ENCODE data around the gene TPO.

TPO gene

GRCh38 chr2:1581965-1582625 is 168.8 kb downstream of the TPO start:
- Histone ChIP-seq H3K27ac (ENCODE audit: insufficient read depth in 1 of 2, low read depth in 1 of 2, low read length in 2 of 2, poor library complexity in 1 of 2, severe bottlenecking in 2 of 2) (no peak overlapping the region), H3K27me3 (replicated peaks in 2 of 5; ENCODE audit: control insufficient read depth in 4 of 5, insufficient read depth in 5 of 5, low read length in 4 of 5) (peaks cover 1 to 10% (median 5%) of the 10 kb centered on the region in 5 experiments), H3K9me3 (ENCODE audit: control extremely low read depth in 1 of 5, control insufficient read depth in 4 of 5, insufficient read depth in 2 of 5, low read depth in 1 of 5, low read length in 4 of 5) (no peaks in the 10 kb centered on the region), H3K4me3 (ENCODE audit: control insufficient read depth in 1 of 7, extremely low read depth in 1 of 7, insufficient read depth in 4 of 7, low read depth in 2 of 7, low read length in 6 of 7) (no peak overlapping the region), H3K36me3 (ENCODE audit: control insufficient read depth in 4 of 4, insufficient read depth in 4 of 4, low read length in 3 of 4) (no peaks in the 10 kb centered on the region), H3K4me1 (ENCODE audit: control extremely low read depth in 1 of 4, control insufficient read depth in 4 of 4, insufficient read depth in 4 of 4, low read length in 3 of 4) (no peaks in the 10 kb centered on the region)
- DNase-seq = no peak
- POLR2A ChIA-PET = no interaction called here
- CTCF ChIA-PET = no interaction called here
- WGBS (ENCODE audit: insufficient coverage) = 89% methylated on average over 9 of the region's 10 CpGs

- H3K4me3 ChIP-seq (ENCODE audit: control insufficient read depth in 1 of 7, extremely low read depth in 1 of 7, insufficient read depth in 4 of 7, low read depth in 2 of 7, low read length in 6 of 7) = no peak overlapping the region
- CTCF ChIA-PET = no interaction called here
- no peaks in the 10 kb centered on the region for H3K9me3 ChIP-seq (ENCODE audit: control extremely low read depth in 1 of 5, control insufficient read depth in 4 of 5, insufficient read depth in 2 of 5, low read depth in 1 of 5, low read length in 4 of 5)
- H3K27ac ChIP-seq (ENCODE audit: insufficient read depth in 1 of 2, low read depth in 1 of 2, low read length in 2 of 2, poor library complexity in 1 of 2, severe bottlenecking in 2 of 2) = no peak overlapping the region
- WGBS (ENCODE audit: insufficient coverage) = 89% methylated on average over 22 of the region's 22 CpGs
- POLR2A ChIA-PET = no interaction called here
- peaks cover 0 to 9% (median 5%) of the 10 kb centered on the region in 5 experiments for H3K27me3 ChIP-seq (replicated peaks in 2 of 5; ENCODE audit: control insufficient read depth in 4 of 5, insufficient read depth in 5 of 5, low read length in 4 of 5)
- no peak for DNase-seq
- H3K36me3 ChIP-seq (ENCODE audit: control insufficient read depth in 4 of 4, insufficient read depth in 4 of 4, low read length in 3 of 4) = no peaks in the 10 kb centered on the region
- H3K4me1 ChIP-seq (ENCODE audit: control extremely low read depth in 1 of 4, control insufficient read depth in 4 of 4, insufficient read depth in 4 of 4, low read length in 3 of 4) = no peaks in the 10 kb centered on the region
Observed at GRCh38 chr2:1582891-1583341, 169.7 kb downstream of the TPO start.

GRCh38 chr2:1584051-1584531 is 170.8 kb downstream of the TPO start:
- DNase-seq = no peak
- ChIA-PET POLR2A (no interaction called here), CTCF (no interaction called here)
- no peaks in the 10 kb centered on the region for H3K36me3 ChIP-seq (ENCODE audit: control insufficient read depth in 4 of 4, insufficient read depth in 4 of 4, low read length in 3 of 4)
- peaks cover 0 to under 1% (median 0%) of the 10 kb centered on the region in 4 experiments for H3K4me1 ChIP-seq (ENCODE audit: control extremely low read depth in 1 of 4, control insufficient read depth in 4 of 4, insufficient read depth in 4 of 4, low read length in 3 of 4)
- H3K27me3 ChIP-seq (replicated peaks in 2 of 5; ENCODE audit: control insufficient read depth in 4 of 5, insufficient read depth in 5 of 5, low read length in 4 of 5) = peaks cover 0 to 10% (median 5%) of the 10 kb centered on the region in 5 experiments
- H3K4me3 ChIP-seq (ENCODE audit: control insufficient read depth in 1 of 7, extremely low read depth in 1 of 7, insufficient read depth in 4 of 7, low read depth in 2 of 7, low read length in 6 of 7) = no peak overlapping the region
- 96% methylated on average over 19 of the region's 21 CpGs for WGBS (ENCODE audit: insufficient coverage)
- H3K27ac ChIP-seq (ENCODE audit: insufficient read depth in 1 of 2, low read depth in 1 of 2, low read length in 2 of 2, poor library complexity in 1 of 2, severe bottlenecking in 2 of 2) = no peak overlapping the region
- H3K9me3 ChIP-seq (ENCODE audit: control extremely low read depth in 1 of 5, control insufficient read depth in 4 of 5, insufficient read depth in 2 of 5, low read depth in 1 of 5, low read length in 4 of 5) = no peaks in the 10 kb centered on the region

GRCh38 chr2:1584691-1585485 is 171.6 kb downstream of the TPO start:
- POLR2A ChIA-PET = no interaction called here
- Histone ChIP-seq H3K4me1 (ENCODE audit: control extremely low read depth in 1 of 4, control insufficient read depth in 4 of 4, insufficient read depth in 4 of 4, low read length in 3 of 4) (peaks cover 0 to 2% (median 0%) of the 10 kb centered on the region in 4 experiments), H3K27me3 (replicated peaks in 2 of 5; ENCODE audit: control insufficient read depth in 4 of 5, insufficient read depth in 5 of 5, low read length in 4 of 5) (peaks cover 0 to 18% (median 5%) of the 10 kb centered on the region in 5 experiments), H3K9me3 (ENCODE audit: control extremely low read depth in 1 of 5, control insufficient read depth in 4 of 5, insufficient read depth in 2 of 5, low read depth in 1 of 5, low read length in 4 of 5) (no peaks in the 10 kb centered on the region), H3K4me3 (ENCODE audit: control insufficient read depth in 1 of 7, extremely low read depth in 1 of 7, insufficient read depth in 4 of 7, low read depth in 2 of 7, low read length in 6 of 7) (no peak overlapping the region), H3K36me3 (ENCODE audit: control insufficient read depth in 4 of 4, insufficient read depth in 4 of 4, low read length in 3 of 4) (no peaks in the 10 kb centered on the region), H3K27ac (ENCODE audit: insufficient read depth in 1 of 2, low read depth in 1 of 2, low read length in 2 of 2, poor library complexity in 1 of 2, severe bottlenecking in 2 of 2) (no peak overlapping the region)
- no peak for DNase-seq
- CTCF ChIA-PET = no interaction called here
- WGBS (ENCODE audit: insufficient coverage) = 86% methylated on average over 18 of the region's 18 CpGs

- Histone ChIP-seq H3K36me3 (ENCODE audit: control insufficient read depth in 4 of 4, insufficient read depth in 4 of 4, low read length in 3 of 4) (no peaks in the 10 kb centered on the region), H3K27me3 (replicated peaks in 2 of 5; ENCODE audit: control insufficient read depth in 4 of 5, insufficient read depth in 5 of 5, low read length in 4 of 5) (peaks cover 0 to 20% (median 5%) of the 10 kb centered on the region in 5 experiments), H3K27ac (ENCODE audit: insufficient read depth in 1 of 2, low read depth in 1 of 2, low read length in 2 of 2, poor library complexity in 1 of 2, severe bottlenecking in 2 of 2) (no peak overlapping the region), H3K9me3 (ENCODE audit: control extremely low read depth in 1 of 5, control insufficient read depth in 4 of 5, insufficient read depth in 2 of 5, low read depth in 1 of 5, low read length in 4 of 5) (no peaks in the 10 kb centered on the region), H3K4me3 (ENCODE audit: control insufficient read depth in 1 of 7, extremely low read depth in 1 of 7, insufficient read depth in 4 of 7, low read depth in 2 of 7, low read length in 6 of 7) (no peak overlapping the region), H3K4me1 (ENCODE audit: control extremely low read depth in 1 of 4, control insufficient read depth in 4 of 4, insufficient read depth in 4 of 4, low read length in 3 of 4) (peaks cover 0 to 2% (median 0%) of the 10 kb centered on the region in 4 experiments)
- no peak for DNase-seq
- POLR2A ChIA-PET = no interaction called here
- CTCF ChIA-PET = interaction anchor here (1.0 kb wide), 1 partner anchor 40 kb away, joined by 4 read pairs; no protein-coding TSS in a partner anchor
- WGBS (ENCODE audit: insufficient coverage) = 91% methylated on average over 17 of the region's 17 CpGs
Observed at GRCh38 chr2:1585635-1586034, 172.4 kb downstream of the TPO start.

GRCh38 chr2:1586251-1586922 is 173.1 kb downstream of the TPO start:
- ChIA-PET CTCF (interaction anchor here (1.0 kb wide), 1 partner anchor 39 kb away, joined by 4 read pairs; no protein-coding TSS in a partner anchor), POLR2A (no interaction called here)
- Histone ChIP-seq H3K36me3 (ENCODE audit: control insufficient read depth in 4 of 4, insufficient read depth in 4 of 4, low read length in 3 of 4) (no peaks in the 10 kb centered on the region), H3K27me3 (replicated peaks in 2 of 5; ENCODE audit: control insufficient read depth in 4 of 5, insufficient read depth in 5 of 5, low read length in 4 of 5) (peaks cover 0 to 26% (median 7%) of the 10 kb centered on the region in 5 experiments), H3K4me1 (ENCODE audit: control extremely low read depth in 1 of 4, control insufficient read depth in 4 of 4, insufficient read depth in 4 of 4, low read length in 3 of 4) (peaks cover 0 to 2% (median 0%) of the 10 kb centered on the region in 4 experiments), H3K27ac (ENCODE audit: insufficient read depth in 1 of 2, low read depth in 1 of 2, low read length in 2 of 2, poor library complexity in 1 of 2, severe bottlenecking in 2 of 2) (no peak overlapping the region), H3K4me3 (ENCODE audit: control insufficient read depth in 1 of 7, extremely low read depth in 1 of 7, insufficient read depth in 4 of 7, low read depth in 2 of 7, low read length in 6 of 7) (no peak overlapping the region), H3K9me3 (ENCODE audit: control extremely low read depth in 1 of 5, control insufficient read depth in 4 of 5, insufficient read depth in 2 of 5, low read depth in 1 of 5, low read length in 4 of 5) (no peaks in the 10 kb centered on the region)
- 92% methylated on average over 14 of the region's 14 CpGs for WGBS (ENCODE audit: insufficient coverage)
- no peak for DNase-seq

All from common myeloid progenitor, CD34-positive (primary cell).